HEK293 (cell line): Measurements from ENCODE around the gene PIWIL1.

Source experiments
- CTCF ChIA-PET: fragments of 350-600 bp; formaldehyde crosslinking; extraction: SDS; loops from one replicate; lab custom pipeline; 2021; ENCODE audit warnings: antibody characterized with exemption; lab: Yijun Ruan, JAX
- POLR2A ChIA-PET: fragments of 300-600 bp; formaldehyde crosslinking; extraction: SDS; loops from one replicate; lab custom pipeline; 2020; ENCODE audit warnings: antibody characterized with exemption, inconsistent platforms; lab: Yijun Ruan, JAX
- H3K27ac ChIP-seq: fragments of 200-500 bp; sonication (Bioruptor generic); 2 replicates; pipeline ENCODE4 v1.5.1; 2014; ENCODE audit warnings: low read depth, low read length, control low read depth, inconsistent platforms; ENCODE audit errors: extremely low read depth
- H3K36me3 ChIP-seq, 2 experiments: fragments of 200-500 bp in 1 of 2; sonication (Bioruptor generic) in 1 of 2; 1 replicate in 1 of 2; 2 replicates in 1 of 2; pipeline ENCODE4 v1.5.1; 2014 to 2017; ENCODE audit warnings: inconsistent platforms in 2 of 2, low read length in 2 of 2; ENCODE audit not compliant: control insufficient read depth in 2 of 2, insufficient read depth in 1 of 2
- H3K4me1 ChIP-seq: fragments of 200-500 bp; sonication (Bioruptor generic); 2 replicates; pipeline ENCODE4 v1.5.1; 2014; ENCODE audit warnings: mild to moderate bottlenecking, low read length, inconsistent platforms; ENCODE audit not compliant: control insufficient read depth, insufficient read depth
- H3K4me3 ChIP-seq: 2 replicates; pipeline ENCODE4 v1.5.1; 2011; ENCODE audit warnings: low read depth, mild to moderate bottlenecking, control low read depth, low read length, moderate library complexity
- H3K9me3 ChIP-seq: fragments of 200-500 bp; sonication (Bioruptor generic); 2 replicates; pipeline ENCODE4 v1.5.1; 2014; ENCODE audit warnings: low read depth, low read length, inconsistent platforms; ENCODE audit not compliant: control insufficient read depth, insufficient read depth
- BCL11A ChIP-seq: fragments of 450-650 bp; formaldehyde crosslinking; IDR thresholded peaks from 2 replicates; pipeline ENCODE4 v1.5.1; 2016; ENCODE audit warnings: low read depth, missing biosample characterization, missing genetic modification characterization
- ZBTB26 ChIP-seq: fragments of 450-650 bp; formaldehyde crosslinking; optimal IDR thresholded peaks from 2 replicates; pipeline ENCODE3; 2016; ENCODE audit warnings: missing biosample characterization, mild to moderate bottlenecking, missing genetic modification characterization
- ZNF16 ChIP-seq: fragments of 450-650 bp; formaldehyde crosslinking; IDR thresholded peaks from 2 replicates; pipeline ENCODE4 v1.5.1; 2016; ENCODE audit warnings: low read depth, missing biosample characterization, missing genetic modification characterization
- ZNF184 ChIP-seq: fragments of 450-650 bp; IDR thresholded peaks from 2 replicates; pipeline ENCODE4 v1.5.1; 2018; ENCODE audit warnings: missing biosample characterization, mild to moderate bottlenecking, missing genetic modification characterization
- ZNF488 ChIP-seq: fragments of 450-650 bp; formaldehyde crosslinking; IDR thresholded peaks from 2 replicates; pipeline ENCODE4 v1.5.1; 2016; ENCODE audit warnings: missing biosample characterization, missing genetic modification characterization

PIWIL1 gene

GRCh38 chr12:130421896-130422295 is 84.2 kb downstream of the PIWIL1 start:
- Histone ChIP-seq H3K4me1 (no peaks in the 10 kb centered on the region), H3K36me3 (no peaks in the 10 kb centered on the region), H3K9me3 (no peaks in the 10 kb centered on the region), H3K4me3 (no peak overlapping the region), H3K27ac (no peak overlapping the region)
- TF ChIP-seq ZNF16 (no peak), ZNF184 (tag by site-specific recombination) (no peak), BCL11A (tag by site-specific recombination) (no peak), ZBTB26 (tag by site-specific recombination) (no peak), ZNF488 (tag by site-specific recombination) (no peak)
- POLR2A ChIA-PET: no interaction called here
- CTCF ChIA-PET: interaction anchor here (0.7 kb wide), 1 partner anchor 110 kb away, joined by 6 read pairs; no protein-coding TSS in a partner anchor
